ENCODE measurements around the gene EPHB1. TPM values are rescaled to one million over a fixed set of nuclear protein-coding genes. Genes with fewer than 3 reads are reported as not detected.

EPHB1 gene
- total RNA-seq, 1 experiment from 2014 or later: 0.86 TPM

- no peak for TF ChIP-seq RAD21 (IDR thresholded peaks at IDR 0.05; ENCODE audit: low read depth)
- TF ChIP-seq EZH2 (IDR thresholded peaks at IDR 0.05): no peak
- no peak for TF ChIP-seq CEBPB (IDR thresholded peaks at IDR 0.05; ENCODE audit: low read depth)
- TF ChIP-seq EZH2phosphoT487 (IDR thresholded peaks at IDR 0.05; ENCODE audit: borderline replicate concordance): no peak
- TF ChIP-seq SP1 (IDR thresholded peaks at IDR 0.05; ENCODE audit: low read depth): no peak
- no peak for TF ChIP-seq EGR1 (IDR thresholded peaks at IDR 0.05; ENCODE audit: low read depth)
- no peak for TF ChIP-seq ZFX (IDR thresholded peaks at IDR 0.05)
- no peak for TF ChIP-seq JUND (IDR thresholded peaks at IDR 0.05)
Observed at GRCh38 chr3:135304378-135304777, 509.3 kb downstream of the EPHB1 start (continued).

Other genes starting within 250 kb of the EPHB1 start
- gene KY, start 144.2 kb upstream of the EPHB1 start, total RNA-seq (2021; ENCODE audit: unreplicated experiment): not detected

All from HCT116 (cell line).